B cell (primary cell): ENCODE measurements around the gene RBBP6. TPM values are rescaled to one million over a fixed set of nuclear protein-coding genes. Genes with fewer than 3 reads are reported as not detected.

Experiments used
- ATAC-seq: fragments of 200-7000 bp; cut with Tn5 transposase; one replicate; pipeline ENCODE4 v1.10.0; 2021; ENCODE audit warnings: low read depth, mild to moderate bottlenecking, moderate number of reproducible peaks, moderate library complexity
- CTCF ChIA-PET: fragments of 350-600 bp; sonication (Branson Sonifier 250); formaldehyde crosslinking; loops from one replicate; lab custom pipeline; 2021; ENCODE audit warnings: antibody characterized with exemption, inconsistent platforms; lab: Charles Lee
- POLR2A ChIA-PET: fragments of 350-600 bp; sonication (Branson Sonifier 250); formaldehyde crosslinking; loops from one replicate; lab custom pipeline; 2021; ENCODE audit warnings: antibody characterized with exemption; lab: Charles Lee
- DNase-seq: peaks from one replicate; pipeline ENCODE4 v3.0.0; 2013
- H2AFZ ChIP-seq: 2 replicates; pipeline ENCODE4 v1.6.1; 2012; ENCODE audit warnings: mild to moderate bottlenecking, low read depth, low read length; ENCODE audit not compliant: insufficient read depth, poor library complexity, severe bottlenecking
- H3K27ac ChIP-seq, 2 donors: 1 replicate in 1 of 2; 2 replicates in 1 of 2; pipeline ENCODE4 v1.5.1; 2012 to 2013; ENCODE audit warnings: low read length in 2 of 2, mild to moderate bottlenecking in 2 of 2, moderate library complexity in 1 of 2
- H3K27me3 ChIP-seq, 4 experiments: fragments of 200-600 bp in 1 of 4; sonication (generic) in 1 of 4; replicated peaks in 1 of 4; 1 replicate in 2 of 4; 2 replicates in 2 of 4; pipeline versions ENCODE4 v1.6.1 to v1.7.0; 2013 to 2016; ENCODE audit warnings: low read length in 3 of 4, mild to moderate bottlenecking in 2 of 4, mixed read lengths in 1 of 4, moderate library complexity in 1 of 4; ENCODE audit not compliant: insufficient read depth in 4 of 4, control insufficient read depth in 3 of 4; ENCODE audit errors: control extremely low read depth in 1 of 4
- H3K36me3 ChIP-seq, 2 experiments: replicated peaks in 1 of 2; 1 replicate in 1 of 2; 2 replicates in 1 of 2; pipeline versions ENCODE4 v1.6.1 to v1.7.1; 2013; ENCODE audit warnings: low read length in 1 of 2; ENCODE audit not compliant: insufficient read depth in 2 of 2, control insufficient read depth in 1 of 2; ENCODE audit errors: control extremely low read depth in 1 of 2, extremely low read depth in 1 of 2
- H3K4me1 ChIP-seq, 2 donors: fragments of 200-600 bp in 1 of 2; sonication (generic) in 1 of 2; 1 replicate in 1 of 2; 2 replicates in 1 of 2; pipeline versions ENCODE4 v1.5.1 to v1.6.1; 2013 to 2017; ENCODE audit warnings: low read length in 2 of 2; ENCODE audit not compliant: control insufficient read depth in 2 of 2, insufficient read depth in 2 of 2
- H3K4me2 ChIP-seq: replicated peaks from 2 replicates; pipeline ENCODE3; 2012; ENCODE audit warnings: mild to moderate bottlenecking, low read depth, low read length; ENCODE audit not compliant: poor library complexity, severe bottlenecking
- H3K4me3 ChIP-seq, 5 experiments: fragments of 200-600 bp in 1 of 5; sonication (generic) in 1 of 5; 1 replicate in 3 of 5; 2 replicates in 2 of 5; pipeline versions ENCODE4 v1.5.1 to v1.7.0; 2011 to 2016; ENCODE audit warnings: low read length in 4 of 5, mild to moderate bottlenecking in 4 of 5, low read depth in 2 of 5, control low read depth in 1 of 5, moderate library complexity in 1 of 5; ENCODE audit not compliant: insufficient read depth in 1 of 5; ENCODE audit errors: control extremely low read depth in 1 of 5, extremely low read depth in 1 of 5
- H3K79me2 ChIP-seq: fragments of 200-600 bp; sonication (generic); one replicate; pipeline ENCODE4 v1.6.0; 2016; ENCODE audit warnings: low read length; ENCODE audit not compliant: control insufficient read depth, insufficient read depth
- H3K9ac ChIP-seq: fragments of 200-600 bp; sonication (generic); 2 replicates; pipeline ENCODE4 v1.6.1; 2017; ENCODE audit warnings: mild to moderate bottlenecking, low read length, moderate library complexity
- H3K9me3 ChIP-seq, 3 donors: one replicate each; pipeline versions ENCODE4 v1.6.1 to v1.7.1; 2013; ENCODE audit warnings: low read length in 2 of 3; ENCODE audit not compliant: control insufficient read depth in 2 of 3, insufficient read depth in 1 of 3; ENCODE audit errors: control extremely low read depth in 1 of 3
- H4K20me1 ChIP-seq: 2 replicates; pipeline ENCODE4 v1.6.0; 2012; ENCODE audit warnings: mild to moderate bottlenecking, low read length; ENCODE audit not compliant: insufficient read depth, control insufficient read depth, poor library complexity, severe bottlenecking
- H3K27ac Mint-ChIP-seq: one replicate; pipeline ENCODE4 v1.8.0; 2021; ENCODE audit warnings: mixed read lengths
- H3K27me3 Mint-ChIP-seq: one replicate; pipeline ENCODE4 v1.8.0; 2021; ENCODE audit warnings: mixed read lengths
- H3K4me1 Mint-ChIP-seq: one replicate; pipeline ENCODE4 v1.8.0; 2021; ENCODE audit warnings: mixed read lengths
- H3K4me3 Mint-ChIP-seq: one replicate; pipeline ENCODE4 v1.8.0; 2021; ENCODE audit warnings: mixed read lengths
- H3K9me3 Mint-ChIP-seq: one replicate; pipeline ENCODE4 v1.8.0; 2022; ENCODE audit warnings: mixed read lengths; ENCODE audit not compliant: insufficient read depth
- CTCF ChIP-seq: fragments of 200-600 bp; IDR thresholded peaks from one replicate; pipeline ENCODE4 v1.8.0; 2022; ENCODE audit warnings: antibody characterized with exemption, mild to moderate bottlenecking
- EZH2 ChIP-seq: IDR thresholded peaks from 2 replicates; pipeline ENCODE4 v1.6.1; 2012; ENCODE audit warnings: borderline replicate concordance, low read depth, mild to moderate bottlenecking, moderate library complexity, low read length; ENCODE audit not compliant: insufficient read depth, poor library complexity, severe bottlenecking
- WGBS: methylation state at CpG from one replicate; pipeline ENCODE4 v1.1.5; 2013; ENCODE audit warnings: missing lambda C conversion rate; ENCODE audit not compliant: insufficient coverage; 5-methylcytosine and 5-hydroxymethylcytosine counted together
- intact Hi-C: fragments of 100-400 bp; cut with micrococcal nuclease; formaldehyde crosslinking; loops from one replicate; pipeline ENCODE4 v1.10.0; 2022
- polyA plus RNA-seq: library from polyadenylated mRNA; depleted of rRNA; stranded (reverse); fragments of >200 nt; gene quantifications from 2 replicates; pipeline ENCODE4 v1.2.3, GENCODE V29; 2012
- total RNA-seq, 2 donors: library from RNA; stranded (reverse); fragments of 120-200 nt in 1 of 2; gene quantifications; 1 replicate in 1 of 2; 2 replicates in 1 of 2; pipeline versions ENCODE4 v1.2.3 to v1.2.4, GENCODE V29; 2013 to 2022

The RBBP6 gene
- total and polyA plus RNA-seq, 2 donors (not counting 1 experiment from before 2014, with no cell fraction given) = 107 to 132 TPM

GRCh38 chr16:24536671-24537070, 2.7 kb upstream of the RBBP6 start:
- POLR2A ChIA-PET = interaction anchor here (0.6 kb wide), 1 partner anchor 1360 kb away, joined by 4 read pairs; no protein-coding TSS in a partner anchor
- H3K9me3 Mint-ChIP-seq = no peaks in the 10 kb centered on the region
- peaks cover 14 to 17% of the 10 kb centered on the region in 2 donors for H3K4me1 ChIP-seq
- no peak overlapping the region for H3K4me3 Mint-ChIP-seq
- no peak overlapping the region for H3K4me3 ChIP-seq
- peaks cover 27% of the 10 kb centered on the region for H3K79me2 ChIP-seq
- ATAC-seq (no peak), DNase-seq (no peak)
- H3K27me3 ChIP-seq = no peaks in the 10 kb centered on the region
- H3K27ac Mint-ChIP-seq = no peak overlapping the region
- H3K36me3 ChIP-seq = no peaks in the 10 kb centered on the region
- no peak overlapping the region for H3K27ac ChIP-seq
- CTCF ChIA-PET = interaction anchor here (0.9 kb wide), 1 partner anchor 19 kb away, joined by 3 read pairs; no protein-coding TSS in a partner anchor
- WGBS = 87% methylated on average over 5 of the region's 5 CpGs
- H3K27me3 Mint-ChIP-seq = peaks cover 7% of the 10 kb centered on the region
- TF ChIP-seq CTCF = no peak
- no peak for TF ChIP-seq EZH2
- H3K4me2 ChIP-seq = no peak overlapping the region
- no peak overlapping the region for H2AFZ ChIP-seq
- H4K20me1 ChIP-seq = peaks cover 20% of the 10 kb centered on the region
- no peaks in the 10 kb centered on the region for H3K9me3 ChIP-seq
- H3K4me1 Mint-ChIP-seq = peaks cover 17% of the 10 kb centered on the region
- H3K9ac ChIP-seq = no peak overlapping the region
- intact Hi-C loops = no loop called here

GRCh38 chr16:24537474-24538337, 1.7 kb upstream of the RBBP6 start:
- no peak for ATAC-seq
- Histone ChIP-seq H4K20me1 (peaks cover 30% of the 10 kb centered on the region), H3K4me3 (no peak overlapping the region), H3K36me3 (no peaks in the 10 kb centered on the region), H3K79me2 (peaks cover 37% of the 10 kb centered on the region), H3K4me1 (peaks cover 24 to 27% of the 10 kb centered on the region in 2 donors), H3K27ac (no peak overlapping the region), H2AFZ (no peak overlapping the region), H3K27me3 (no peaks in the 10 kb centered on the region), H3K9me3 (no peaks in the 10 kb centered on the region), H3K4me2 (no peak overlapping the region), H3K9ac (no peak overlapping the region)
- 96% methylated on average over 6 of the region's 16 CpGs for WGBS
- TF ChIP-seq EZH2 (no peak), CTCF (no peak)
- no peaks in the 10 kb centered on the region for H3K9me3 Mint-ChIP-seq
- peak; percentile 16 for DNase-seq
- H3K4me3 Mint-ChIP-seq = peak overlapping the region; percentile 48
- H3K27me3 Mint-ChIP-seq = peaks cover 5% of the 10 kb centered on the region
- H3K27ac Mint-ChIP-seq = no peak overlapping the region
- ChIA-PET CTCF (interaction anchor here (0.6 to 3.1 kb wide), 2 partner anchors 21 to 40 kb away, joined by 3 to 11 read pairs; no protein-coding TSS in a partner anchor), POLR2A (no interaction called here)
- intact Hi-C loops = loop anchor here (2.0 kb wide), 2 partner anchors 573 to 719 kb away; partner anchors contain the start of genes LCMT1 and ZKSCAN2
- peaks cover 25% of the 10 kb centered on the region for H3K4me1 Mint-ChIP-seq
